ENCODE results near the gene DRD2.
A peak's percentile ranks its signal among the peaks of the same experiment; 100 is the strongest.

DRD2 gene

DNA sequence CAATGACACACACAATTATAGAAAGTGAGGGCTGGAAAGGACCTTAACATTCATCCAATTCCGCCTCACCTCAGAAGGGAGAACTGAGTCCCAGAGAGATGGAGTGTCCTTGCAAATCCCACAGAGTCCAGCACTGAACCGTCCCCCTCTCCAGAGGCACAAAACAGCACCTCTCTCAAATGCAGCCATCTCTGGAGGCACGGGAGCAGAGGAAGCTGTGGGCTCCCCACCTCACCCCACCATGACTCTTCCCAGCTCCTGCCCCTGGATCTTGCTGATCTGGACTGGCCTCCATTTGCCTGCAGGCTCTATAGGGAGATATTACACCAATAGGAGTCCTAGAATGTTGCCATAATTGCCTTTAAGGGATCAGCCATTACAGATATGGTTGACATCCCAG is 1.4 kb upstream of the DRD2 start:
- Histone ChIP-seq H2AFZ (ENCODE audit: low read depth, low read length) (no peak overlapping the region), H3K79me2 (ENCODE audit: insufficient read depth, low read length) (no peaks in the 10 kb centered on the region), H3K27ac (ENCODE audit: low read length) (no peak overlapping the region), H3K4me1 (ENCODE audit: insufficient read depth, low read length) (no peaks in the 10 kb centered on the region), H3K4me3 (ENCODE audit: low read depth in 1 of 2, low read length in 2 of 2) (no peak overlapping the region), H3K4me2 (ENCODE audit: insufficient read depth, low read length) (no peak overlapping the region), H4K20me1 (ENCODE audit: insufficient read depth, low read length) (no peaks in the 10 kb centered on the region), H3K9ac (ENCODE audit: low read depth, low read length) (no peak overlapping the region), H3K9me3 (ENCODE audit: insufficient read depth, low read length, severe bottlenecking) (no peaks in the 10 kb centered on the region), H3K27me3 (ENCODE audit: insufficient read depth, low read length, poor library complexity) (no peaks in the 10 kb centered on the region), H3K36me3 (ENCODE audit: insufficient read depth, low read length) (no peaks in the 10 kb centered on the region)
- ATAC-seq (ENCODE audit: insufficient read depth, low read depth) (no peak), DNase-seq (no peak)
- no peak for TF ChIP-seq EZH2 (IDR thresholded peaks at IDR 0.05; ENCODE audit: borderline replicate concordance, low read depth, low read length, severe bottlenecking)
- TF ChIP-seq, protein P1, sequence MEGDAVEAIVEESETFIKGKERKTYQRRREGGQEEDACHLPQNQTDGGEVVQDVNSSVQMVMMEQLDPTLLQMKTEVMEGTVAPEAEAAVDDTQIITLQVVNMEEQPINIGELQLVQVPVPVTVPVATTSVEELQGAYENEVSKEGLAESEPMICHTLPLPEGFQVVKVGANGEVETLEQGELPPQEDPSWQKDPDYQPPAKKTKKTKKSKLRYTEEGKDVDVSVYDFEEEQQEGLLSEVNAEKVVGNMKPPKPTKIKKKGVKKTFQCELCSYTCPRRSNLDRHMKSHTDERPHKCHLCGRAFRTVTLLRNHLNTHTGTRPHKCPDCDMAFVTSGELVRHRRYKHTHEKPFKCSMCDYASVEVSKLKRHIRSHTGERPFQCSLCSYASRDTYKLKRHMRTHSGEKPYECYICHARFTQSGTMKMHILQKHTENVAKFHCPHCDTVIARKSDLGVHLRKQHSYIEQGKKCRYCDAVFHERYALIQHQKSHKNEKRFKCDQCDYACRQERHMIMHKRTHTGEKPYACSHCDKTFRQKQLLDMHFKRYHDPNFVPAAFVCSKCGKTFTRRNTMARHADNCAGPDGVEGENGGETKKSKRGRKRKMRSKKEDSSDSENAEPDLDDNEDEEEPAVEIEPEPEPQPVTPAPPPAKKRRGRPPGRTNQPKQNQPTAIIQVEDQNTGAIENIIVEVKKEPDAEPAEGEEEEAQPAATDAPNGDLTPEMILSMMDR (IDR thresholded peaks at IDR 0.05; ENCODE audit: borderline replicate concordance, extremely low read depth, low read length, poor library complexity, severe bottlenecking) = no peak

GRCh38 chr11:113474362-113475159 is 637 bp downstream of the DRD2 start:
- Histone ChIP-seq H3K79me2 (ENCODE audit: insufficient read depth, low read length) (no peaks in the 10 kb centered on the region), H3K27ac (ENCODE audit: low read length) (no peak overlapping the region), H4K20me1 (ENCODE audit: insufficient read depth, low read length) (no peaks in the 10 kb centered on the region), H3K4me1 (ENCODE audit: insufficient read depth, low read length) (no peaks in the 10 kb centered on the region), H3K36me3 (ENCODE audit: insufficient read depth, low read length) (no peaks in the 10 kb centered on the region), H3K4me3 (ENCODE audit: low read depth in 1 of 2, low read length in 2 of 2) (no peak overlapping the region), H2AFZ (ENCODE audit: low read depth, low read length) (no peak overlapping the region), H3K9ac (ENCODE audit: low read depth, low read length) (no peak overlapping the region), H3K9me3 (ENCODE audit: insufficient read depth, low read length, severe bottlenecking) (no peaks in the 10 kb centered on the region), H3K4me2 (ENCODE audit: insufficient read depth, low read length) (no peak overlapping the region), H3K27me3 (ENCODE audit: insufficient read depth, low read length, poor library complexity) (no peaks in the 10 kb centered on the region)
- TF ChIP-seq, protein P1 (IDR thresholded peaks at IDR 0.05; ENCODE audit: borderline replicate concordance, extremely low read depth, low read length, poor library complexity, severe bottlenecking) = no peak
- no peak for TF ChIP-seq EZH2 (IDR thresholded peaks at IDR 0.05; ENCODE audit: borderline replicate concordance, low read depth, low read length, severe bottlenecking)
- DNase-seq = peak; percentile 56
- peak; percentile 67; the same call in 1 of the 3 replicates for ATAC-seq (ENCODE audit: insufficient read depth, low read depth)

DNA sequence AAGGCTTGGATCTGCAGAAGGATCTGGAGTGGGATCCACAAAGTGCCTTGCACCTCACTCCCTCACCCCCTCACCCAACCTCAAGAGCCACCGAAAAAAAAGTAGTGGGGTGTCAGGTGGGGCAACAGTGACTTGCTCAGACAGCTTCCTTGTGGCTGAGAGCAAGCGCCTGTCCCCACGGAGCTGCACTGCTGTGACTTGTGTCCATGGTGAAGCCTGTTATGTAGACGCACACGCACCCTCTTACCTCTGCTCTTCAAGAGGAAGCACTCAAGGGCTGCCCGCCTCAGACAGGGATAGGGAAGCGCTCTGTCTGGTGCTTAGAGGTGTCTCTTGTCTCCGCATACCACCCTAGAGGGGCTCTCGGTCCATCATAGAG is 1.2 kb downstream of the DRD2 start:
- no peak for TF ChIP-seq EZH2 (IDR thresholded peaks at IDR 0.05; ENCODE audit: borderline replicate concordance, low read depth, low read length, severe bottlenecking)
- TF ChIP-seq, protein P1 (IDR thresholded peaks at IDR 0.05; ENCODE audit: borderline replicate concordance, extremely low read depth, low read length, poor library complexity, severe bottlenecking) = no peak
- no peak for DNase-seq
- no peaks in the 10 kb centered on the region for H3K36me3 ChIP-seq (ENCODE audit: insufficient read depth, low read length)

More for the DNA sequence above, 1.2 kb downstream of the DRD2 start:
- H2AFZ ChIP-seq (ENCODE audit: low read depth, low read length) = no peak overlapping the region
- H3K4me1 ChIP-seq (ENCODE audit: insufficient read depth, low read length) = no peaks in the 10 kb centered on the region
- no peaks in the 10 kb centered on the region for H3K27me3 ChIP-seq (ENCODE audit: insufficient read depth, low read length, poor library complexity)
- H3K4me3 ChIP-seq (ENCODE audit: low read depth in 1 of 2, low read length in 2 of 2) = no peak overlapping the region
- H3K4me2 ChIP-seq (ENCODE audit: insufficient read depth, low read length) = no peak overlapping the region
- no peaks in the 10 kb centered on the region for H4K20me1 ChIP-seq (ENCODE audit: insufficient read depth, low read length)
- H3K79me2 ChIP-seq (ENCODE audit: insufficient read depth, low read length) = no peaks in the 10 kb centered on the region
- ATAC-seq (ENCODE audit: insufficient read depth, low read depth) = no peak
- H3K9me3 ChIP-seq (ENCODE audit: insufficient read depth, low read length, severe bottlenecking) = no peaks in the 10 kb centered on the region
- H3K9ac ChIP-seq (ENCODE audit: low read depth, low read length) = no peak overlapping the region
- H3K27ac ChIP-seq (ENCODE audit: low read length) = no peak overlapping the region

Measured in DND-41 (cell line).